KBM-7 (cell line): ENCODE measurements around the gene AGRP.

Experiments
- DNase-seq: peaks from one replicate; pipeline ENCODE4 v3.0.0-alpha.2; 2015
- in situ Hi-C: fragments of 300-500 bp; cut with MboI; formaldehyde crosslinking; loops from 2 replicates; pipeline ENCODE4 v1.14.3; 2020; ENCODE audit warnings: low sequenced_read_pairs, low pct_unique_long_range_greater_than_20kb, mixed read lengths

The AGRP gene

DNA sequence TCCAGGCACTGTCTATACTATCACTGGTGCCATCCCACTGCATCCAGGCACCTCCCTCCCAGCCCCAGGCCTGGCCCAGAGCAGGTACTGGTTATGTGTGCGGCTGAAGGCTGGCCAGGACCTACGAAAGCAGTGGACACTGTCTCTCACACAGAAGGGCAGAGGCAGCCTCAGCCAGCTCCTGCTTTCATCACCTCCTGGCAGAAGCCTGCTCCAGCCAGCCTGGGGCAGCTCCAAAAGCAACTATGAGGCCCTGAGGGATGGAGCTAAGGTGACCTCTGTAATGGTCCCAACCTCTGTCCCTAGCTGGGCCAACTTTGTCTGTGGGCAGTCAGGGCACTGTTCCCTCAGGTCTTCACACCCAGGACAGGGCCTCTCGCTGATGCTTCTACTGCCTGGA, 33.6 kb downstream of the AGRP start:
- in situ Hi-C loops = no loop called here
- no peak for DNase-seq

DNA sequence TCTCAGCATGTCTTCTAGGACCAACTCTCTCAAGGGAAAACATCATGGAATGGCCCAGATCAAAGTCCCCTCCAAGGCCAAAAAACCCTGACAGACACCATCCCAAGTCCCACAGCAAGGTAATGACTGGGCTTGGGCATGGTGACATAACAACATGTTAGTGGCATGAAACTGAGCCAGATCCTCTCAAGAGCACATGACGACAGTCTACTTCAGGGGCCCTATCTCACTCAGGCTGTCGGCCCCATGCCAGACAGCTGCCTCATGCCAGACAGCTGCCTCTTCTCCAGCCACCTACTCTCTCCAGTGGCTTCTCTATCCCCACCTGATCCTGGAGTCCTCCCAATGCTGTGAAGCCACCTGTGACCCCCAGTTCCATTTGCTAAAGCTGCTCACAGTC, 34.0 kb downstream of the AGRP start:
- no peak for DNase-seq
- in situ Hi-C loops = no loop called here

DNA sequence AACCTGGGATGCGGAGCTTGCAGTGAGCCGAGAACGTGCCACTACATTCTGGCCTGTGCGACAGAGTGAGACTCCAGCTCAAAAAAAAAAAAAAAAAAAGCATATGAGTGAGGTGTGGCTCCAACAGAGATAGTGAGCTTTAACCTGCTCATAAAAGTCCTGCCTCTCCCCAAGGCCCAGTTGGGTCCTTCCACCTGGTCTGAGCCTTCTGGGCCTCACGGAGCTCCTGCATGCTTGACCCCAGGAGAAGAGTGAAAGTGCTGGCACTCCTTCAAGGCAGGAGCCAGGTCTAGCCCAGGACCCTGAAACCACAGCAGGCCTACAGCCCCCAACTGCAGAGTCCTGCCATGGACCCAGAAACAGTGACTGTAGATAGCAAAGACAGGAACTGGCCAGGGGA, 34.8 kb downstream of the AGRP start:
- in situ Hi-C loops = no loop called here
- no peak for DNase-seq

DNA sequence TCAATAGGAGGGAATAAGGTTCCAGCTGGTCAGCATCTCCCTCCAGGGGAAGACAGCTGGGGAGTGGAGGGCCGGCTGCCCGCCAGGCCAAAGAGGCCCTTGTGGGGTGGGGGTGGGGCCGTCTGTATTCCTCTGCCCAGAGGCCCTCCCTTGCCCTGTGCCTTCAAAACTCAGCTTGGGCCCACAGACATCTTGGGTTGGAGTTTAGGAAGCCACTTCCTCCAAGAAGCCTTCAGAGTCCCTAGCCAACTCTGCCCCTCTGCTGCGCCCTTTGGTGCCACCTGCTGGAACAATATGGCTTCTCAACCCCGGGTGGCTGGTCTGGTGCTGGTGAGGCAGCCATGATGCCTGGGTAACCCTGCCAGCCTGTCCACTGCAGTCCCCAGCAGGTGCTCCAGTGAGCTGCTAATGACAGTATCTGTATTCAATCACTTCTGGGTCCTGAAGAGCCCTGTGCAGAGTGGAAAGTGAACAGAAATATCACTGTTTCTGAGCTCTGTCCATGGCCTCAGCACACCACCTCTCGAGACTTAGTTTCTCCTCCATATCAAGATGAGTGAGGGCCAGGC, 35.8 kb downstream of the AGRP start:
- peak; percentile 88 for DNase-seq
- in situ Hi-C loops = no loop called here

DNA sequence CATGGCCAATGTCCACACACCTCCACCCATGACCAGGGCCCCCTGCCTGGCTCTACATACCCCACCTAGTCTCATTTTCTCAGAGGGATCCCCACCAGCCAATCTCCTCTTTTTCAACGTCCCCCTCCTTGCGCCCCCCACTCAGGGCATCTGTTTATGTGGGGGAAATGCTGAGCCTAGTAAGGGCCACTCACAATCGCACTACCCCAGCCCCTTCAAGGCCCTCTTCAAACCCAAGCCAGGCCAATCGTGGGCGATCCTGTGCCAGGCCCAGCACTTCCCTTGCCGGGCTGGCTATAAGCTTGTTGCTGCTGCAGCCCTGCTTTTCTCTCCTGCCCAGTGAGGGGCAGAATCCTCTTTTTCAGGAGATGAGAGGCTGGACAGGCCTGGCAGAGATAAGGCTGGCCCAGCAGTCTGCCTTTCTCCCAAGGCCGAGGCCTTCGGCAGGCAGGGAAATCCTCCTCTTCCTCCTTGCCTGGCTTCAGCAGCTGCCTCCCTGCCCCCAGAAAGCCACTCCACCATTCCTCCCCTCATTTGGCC, 36.3 kb downstream of the AGRP start:
- no peak for DNase-seq
- in situ Hi-C loops = no loop called here

DNA sequence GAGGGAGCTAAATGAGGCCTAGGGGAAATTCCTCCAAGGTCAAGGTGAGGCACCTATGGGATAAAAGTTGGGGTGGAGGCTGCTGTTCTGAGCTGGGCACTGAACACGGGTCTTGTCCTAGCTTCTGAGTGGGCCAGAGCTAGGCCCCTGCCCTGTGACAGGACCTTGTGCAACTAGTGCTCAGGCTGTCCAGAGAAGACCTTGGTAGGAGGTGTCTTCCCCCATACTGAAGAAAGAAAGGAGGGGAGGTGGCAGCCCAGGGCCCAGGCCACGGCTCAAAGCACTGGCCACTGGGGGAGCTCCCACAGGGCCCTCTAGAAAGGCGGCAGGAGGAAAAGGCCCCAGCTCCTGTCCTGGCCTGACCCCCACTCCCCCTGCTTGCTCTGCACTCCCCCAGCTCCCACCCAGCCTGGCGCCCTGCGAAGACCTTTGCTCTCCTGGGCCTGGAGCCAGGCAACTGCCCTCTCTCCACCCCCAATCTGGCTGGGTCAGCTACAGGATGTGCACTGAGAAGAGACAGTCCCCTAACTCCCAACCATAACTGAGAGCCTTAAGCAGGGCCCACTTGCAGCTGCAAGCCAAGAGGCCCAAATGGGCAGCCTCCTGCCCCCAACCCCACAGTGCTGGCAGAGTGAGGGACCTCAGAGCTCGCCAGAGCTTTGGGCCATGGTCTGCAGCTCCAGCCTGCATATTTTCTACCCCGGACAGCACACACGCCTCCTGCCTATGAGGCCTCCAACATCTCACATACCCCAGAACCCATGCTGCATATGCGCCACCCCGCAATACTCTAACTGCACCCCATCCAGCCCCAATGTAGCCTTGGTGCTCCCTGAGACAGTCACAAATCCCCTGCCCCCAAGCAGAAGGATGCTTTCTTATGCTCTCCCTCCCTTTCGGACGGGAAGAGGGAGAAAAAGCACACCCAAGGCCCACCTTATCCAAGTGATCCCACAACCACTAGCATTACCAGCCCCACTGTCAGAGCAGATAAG, 37.1 kb downstream of the AGRP start:
- DNase-seq = no peak
- in situ Hi-C loops = no loop called here

DNA sequence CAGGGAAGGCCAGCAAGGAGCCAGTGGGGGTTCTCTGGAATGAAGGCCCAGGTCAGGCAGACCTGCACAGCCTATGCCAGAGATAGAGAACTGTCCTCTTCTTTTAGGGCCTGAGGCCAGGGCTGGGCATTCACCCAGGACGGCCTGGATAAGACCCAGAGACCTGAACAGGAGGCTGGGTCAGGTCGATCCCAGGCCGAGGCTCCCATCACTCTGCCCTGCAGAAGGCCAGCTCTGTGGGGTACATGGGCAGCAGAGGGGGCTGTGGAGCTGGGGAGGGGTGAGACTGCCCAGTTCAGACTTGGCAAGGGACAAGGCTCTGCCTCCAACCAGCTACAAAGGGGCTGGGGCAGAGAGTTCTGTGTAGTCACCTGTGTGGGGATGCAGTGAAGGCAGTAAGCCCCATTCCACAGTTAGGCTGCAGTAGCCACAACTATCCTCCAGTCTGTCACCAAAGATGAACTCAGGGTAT, 37.9 kb downstream of the AGRP start:
- in situ Hi-C loops = no loop called here
- no peak for DNase-seq

DNA sequence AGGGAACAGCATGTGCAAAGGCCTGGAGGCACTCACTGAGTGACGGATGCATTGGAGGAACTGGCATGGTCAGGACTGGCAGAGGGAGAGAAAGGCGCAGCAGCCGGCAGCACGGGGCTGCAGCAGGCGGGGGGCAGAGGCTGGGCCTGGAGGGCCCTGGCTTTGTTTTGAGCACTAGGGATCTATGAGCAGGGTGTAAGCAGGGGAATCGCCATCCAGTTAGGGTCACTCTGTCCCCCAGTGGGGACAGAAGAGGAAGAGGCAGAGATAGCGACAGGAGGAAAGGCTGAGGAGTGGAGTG, 38.3 kb downstream of the AGRP start:
- DNase-seq = no peak
- in situ Hi-C loops = no loop called here

DNA sequence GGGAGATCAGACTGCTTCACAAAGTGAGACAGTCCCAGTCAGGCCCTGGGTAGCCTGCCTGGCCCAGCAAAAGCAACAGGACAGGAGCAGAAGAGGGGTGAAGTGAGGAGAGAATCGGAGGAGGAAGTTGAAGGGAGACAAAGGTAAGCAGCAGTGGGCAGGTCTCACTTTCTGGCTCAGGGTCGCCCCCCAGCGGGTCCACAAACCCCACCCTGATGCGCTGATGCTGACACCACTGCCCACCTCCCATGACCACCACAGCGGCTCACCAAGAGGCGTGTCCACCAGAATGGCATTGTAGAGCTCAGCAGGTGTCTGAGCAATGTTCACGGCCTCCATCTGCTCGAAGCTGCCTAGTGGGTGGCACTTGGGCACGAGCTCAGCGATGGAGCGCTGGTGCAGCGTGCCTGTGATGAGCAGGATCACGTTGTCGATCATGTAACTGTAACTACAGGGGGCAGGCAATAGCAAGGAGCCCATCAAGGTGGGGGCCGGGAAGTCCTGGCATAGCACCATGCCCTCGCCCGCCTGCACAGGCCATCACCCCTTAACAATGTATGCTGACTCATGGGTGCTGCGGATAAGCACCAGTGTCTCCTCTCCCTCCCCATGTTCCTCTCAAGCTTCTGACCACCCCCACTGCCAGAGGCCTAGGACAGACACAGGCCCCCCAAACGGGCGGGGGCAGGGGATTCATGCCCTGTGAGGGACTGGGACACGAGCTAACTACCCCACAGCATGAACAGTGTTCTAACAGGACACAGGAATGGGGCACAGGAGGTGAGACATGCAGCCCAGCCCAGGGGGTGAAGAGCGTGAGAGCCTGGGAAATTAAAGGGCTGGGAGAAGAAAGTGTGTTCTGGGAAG, 38.9 kb downstream of the AGRP start:
- no peak for DNase-seq
- in situ Hi-C loops = no loop called here

DNA sequence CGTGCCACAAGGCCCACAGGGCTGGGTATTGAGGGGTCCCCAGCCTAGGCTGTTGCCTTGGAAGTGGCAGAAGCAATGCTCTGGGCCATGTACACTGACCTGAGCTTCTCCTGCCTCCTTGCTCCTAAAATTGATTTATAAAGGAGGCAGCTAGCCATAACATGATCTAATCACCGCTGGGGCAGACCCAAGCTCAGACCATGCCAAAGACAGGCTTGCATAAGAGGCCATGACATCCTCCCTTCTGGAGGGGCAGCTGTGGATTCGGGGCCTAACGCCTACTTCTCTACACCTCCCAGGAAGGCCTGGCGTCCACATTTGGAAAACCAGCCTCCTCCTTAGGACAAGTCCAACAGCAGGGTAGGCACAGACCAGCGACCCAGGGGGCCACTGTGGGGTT, 40.1 kb downstream of the AGRP start:
- in situ Hi-C loops = no loop called here
- DNase-seq = no peak

DNA sequence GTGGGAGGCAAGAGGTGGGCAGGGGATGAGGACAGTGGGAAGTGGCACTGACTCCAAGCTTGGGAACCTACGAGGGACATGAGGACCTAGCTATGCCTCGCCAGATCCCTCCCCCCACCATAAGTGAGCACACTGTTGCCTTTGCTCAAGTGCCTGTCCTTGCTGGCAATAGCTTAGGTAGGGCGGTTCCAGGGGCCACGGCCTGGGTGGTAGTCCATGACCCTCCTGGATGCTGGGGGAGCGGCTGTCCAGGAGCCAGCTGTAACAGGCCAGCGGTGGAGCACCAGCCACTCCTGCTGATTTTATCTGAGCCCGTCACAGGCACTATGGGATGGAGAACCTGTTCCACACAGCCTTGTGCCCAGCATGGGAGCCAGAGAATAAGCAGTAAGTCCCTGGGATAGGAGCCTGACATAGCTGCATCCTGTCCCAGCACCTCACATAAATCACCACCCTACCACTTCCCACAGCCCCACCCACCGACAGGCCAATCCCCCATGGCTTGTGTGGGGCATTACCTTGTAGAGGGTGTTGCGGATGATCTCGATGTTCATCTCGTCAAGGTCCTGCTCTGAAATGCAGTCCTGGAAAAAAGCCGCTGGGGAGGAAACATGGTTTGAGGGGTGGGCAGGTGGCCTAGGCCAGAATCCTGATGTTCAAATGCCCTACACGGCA, 40.6 kb downstream of the AGRP start:
- in situ Hi-C loops = no loop called here
- DNase-seq = no peak

DNA sequence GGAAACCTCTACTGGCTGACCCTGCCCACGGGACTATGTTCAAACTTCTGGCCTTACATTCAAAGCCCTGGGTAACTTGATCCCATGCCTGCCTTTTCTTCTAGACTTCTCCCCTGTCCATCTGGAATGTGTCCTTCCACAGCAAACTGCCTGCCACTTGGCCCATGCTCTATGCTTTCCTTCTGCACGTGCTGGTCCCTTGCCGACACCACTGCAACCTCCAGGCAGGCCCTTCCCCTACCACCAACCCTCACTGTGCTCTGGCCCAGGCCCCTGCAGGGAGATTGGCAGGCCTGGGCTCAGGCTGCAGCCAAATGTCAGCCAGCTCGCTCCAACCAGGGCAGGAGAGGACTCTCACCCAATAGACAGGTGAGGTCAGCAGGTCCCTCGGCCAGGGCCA, 41.4 kb downstream of the AGRP start:
- no peak for DNase-seq
- in situ Hi-C loops = no loop called here

DNA sequence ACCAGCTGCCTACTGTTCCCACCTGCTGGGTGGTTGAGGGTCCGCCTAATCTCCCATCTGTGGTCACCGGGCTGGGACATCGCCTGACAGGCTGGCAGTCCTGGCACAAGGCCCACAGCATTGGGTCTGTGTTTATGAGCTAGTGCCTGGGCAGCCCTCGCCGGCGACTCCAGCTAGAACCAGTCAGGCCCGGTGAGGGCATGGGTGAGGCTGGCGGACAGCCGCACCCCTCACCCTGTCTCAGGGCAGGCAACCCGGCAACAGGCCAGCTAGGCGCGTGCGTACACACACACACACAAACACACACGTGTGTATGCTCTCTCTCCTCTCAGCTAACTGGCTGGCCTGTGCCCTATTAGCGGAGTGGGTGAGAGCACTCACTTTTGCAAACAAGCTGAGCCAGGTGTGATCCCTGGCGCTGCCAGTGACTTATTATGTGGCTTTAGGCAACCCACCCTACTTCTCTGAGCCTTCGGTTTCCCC, 42.0 kb downstream of the AGRP start:
- in situ Hi-C loops = no loop called here
- DNase-seq = no peak

DNA sequence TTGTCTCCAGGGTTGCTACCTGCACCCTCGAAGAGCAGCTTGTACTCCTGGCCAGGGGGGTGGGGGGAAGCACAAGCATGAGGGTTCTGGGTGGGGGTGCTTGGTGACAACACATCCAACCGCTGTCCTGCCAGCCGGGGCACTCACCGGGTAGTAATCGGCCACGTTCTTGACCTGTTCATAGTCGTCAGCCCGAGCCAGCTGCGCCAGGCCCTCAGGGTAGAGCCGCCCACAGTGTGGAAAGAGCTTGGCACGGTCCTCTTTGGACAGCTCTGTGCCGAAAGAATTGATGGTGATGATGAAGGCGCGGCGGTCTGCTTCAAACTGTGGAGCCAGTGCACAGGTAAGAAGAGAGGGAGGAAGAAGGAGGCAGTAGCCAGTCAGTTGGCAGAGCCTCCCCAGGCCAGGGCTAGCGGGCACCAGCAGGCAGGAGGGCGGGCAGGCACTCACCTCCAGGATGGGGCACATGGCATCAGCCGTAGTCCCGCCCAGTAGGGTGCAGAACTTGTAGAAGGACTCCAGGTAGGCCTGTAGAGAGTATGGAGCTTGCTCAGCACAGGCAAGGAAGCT, 44.4 kb downstream of the AGRP start:
- in situ Hi-C loops = no loop called here
- DNase-seq = no peak

DNA sequence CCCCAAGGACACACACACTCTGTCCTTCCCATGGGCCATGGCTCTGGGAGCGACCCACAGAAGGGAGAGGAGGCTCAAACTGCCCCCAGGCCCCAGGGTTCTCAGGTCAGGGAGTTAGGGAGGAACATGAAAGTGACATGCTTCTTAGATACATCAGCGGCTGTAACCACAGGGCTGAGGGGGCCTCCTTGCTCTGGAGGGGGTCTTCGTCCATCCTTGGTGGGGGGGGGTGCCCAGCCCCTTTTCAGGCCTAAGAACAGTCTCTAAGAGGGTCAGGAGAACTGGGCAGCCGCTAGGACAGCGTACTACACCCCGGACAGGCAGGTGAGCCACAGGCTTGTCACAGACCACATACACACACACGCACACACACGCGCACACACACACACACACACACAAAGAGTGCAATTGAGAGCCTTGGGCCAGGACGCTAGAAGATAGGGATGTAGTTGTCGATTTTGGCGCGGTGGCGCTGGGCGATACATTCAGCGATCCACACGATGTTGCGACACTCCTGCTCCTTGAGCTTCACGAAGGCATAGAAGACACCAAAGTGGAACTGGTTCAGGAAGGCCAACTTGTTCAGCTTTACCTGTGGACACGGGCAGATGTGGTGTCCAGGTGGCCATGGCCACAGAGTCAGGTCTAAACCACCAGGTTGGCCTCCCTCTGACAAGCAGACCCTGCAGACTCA, 45.1 kb downstream of the AGRP start:
- in situ Hi-C loops = no loop called here
- DNase-seq = no peak

DNA sequence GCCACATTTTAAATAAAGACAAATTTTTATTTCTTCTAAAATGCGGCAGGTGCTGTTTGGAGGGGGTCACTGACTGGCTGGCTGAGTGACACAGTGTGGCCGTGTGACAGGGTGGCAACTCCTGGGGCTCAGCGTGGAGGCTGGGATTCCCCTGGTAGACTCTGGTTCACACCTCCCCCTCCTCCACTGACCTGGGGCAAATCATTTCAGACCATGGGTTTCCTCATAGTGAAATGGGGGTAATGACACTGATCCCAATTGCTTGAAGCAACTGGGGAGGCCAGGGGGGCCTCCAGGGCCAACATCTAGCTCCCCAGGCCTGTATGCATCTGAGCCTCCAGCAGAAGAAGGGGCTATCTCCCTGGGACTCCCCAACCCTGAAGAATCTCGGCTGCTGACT, 45.8 kb downstream of the AGRP start:
- DNase-seq = no peak
- in situ Hi-C loops = no loop called here

DNA sequence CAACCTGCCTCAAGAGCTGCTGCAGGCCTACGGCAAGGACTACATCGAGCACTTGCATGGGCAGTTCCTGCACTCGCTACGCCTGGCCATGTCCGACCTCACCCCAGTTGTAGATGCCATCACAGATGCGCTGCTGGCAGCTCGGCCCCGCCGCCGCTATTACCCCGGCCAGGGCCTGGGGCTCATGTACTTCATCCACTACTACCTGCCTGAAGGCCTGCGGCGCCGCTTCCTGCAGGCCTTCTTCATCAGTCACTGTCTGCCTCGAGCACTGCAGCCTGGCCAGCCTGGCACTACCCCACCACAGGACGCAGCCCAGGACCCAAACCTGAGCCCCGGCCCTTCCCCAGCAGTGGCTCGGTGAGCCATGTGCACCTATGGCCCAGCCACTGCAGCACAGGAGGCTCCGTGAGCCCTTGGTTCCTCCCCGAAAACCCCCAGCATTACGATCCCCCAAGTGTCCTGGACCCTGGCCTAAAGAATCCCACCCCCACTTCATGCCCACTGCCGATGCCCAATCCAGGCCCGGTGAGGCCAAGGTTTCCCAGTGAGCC, 46.6 kb downstream of the AGRP start:
- in situ Hi-C loops = no loop called here

DNA sequence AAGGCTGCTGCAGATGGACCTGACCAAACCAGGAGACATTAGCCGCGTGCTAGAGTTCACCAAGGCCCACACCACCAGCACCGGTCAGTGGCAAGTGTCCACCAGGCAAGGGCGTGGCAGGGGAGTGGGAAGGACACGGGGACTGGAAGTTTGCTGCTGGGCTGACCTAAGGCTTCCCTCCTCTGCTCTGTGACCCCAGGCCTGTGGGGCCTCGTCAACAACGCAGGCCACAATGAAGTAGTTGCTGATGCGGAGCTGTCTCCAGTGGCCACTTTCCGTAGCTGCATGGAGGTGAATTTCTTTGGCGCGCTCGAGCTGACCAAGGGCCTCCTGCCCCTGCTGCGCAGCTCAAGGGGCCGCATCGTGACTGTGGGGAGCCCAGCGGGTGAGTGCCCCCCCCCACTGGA, 47.6 kb downstream of the AGRP start:
- in situ Hi-C loops = no loop called here
- DNase-seq = no peak

More for the DNA sequence above, 46.6 kb downstream of the AGRP start:
- no peak for DNase-seq
